K562 (cell line): ENCODE data around the gene STK25. TPM values are rescaled to one million over a fixed set of nuclear protein-coding genes. Genes with fewer than 3 reads are reported as not detected.
A peak's percentile ranks its signal among the peaks of the same experiment; 100 is the strongest.

Experiments used
- BHLHE40 ChIP-seq: IDR thresholded peaks from 2 replicates; pipeline ENCODE4 v1.6.1; 2011; ENCODE audit warnings: low read length, improper control_type of control experiment
- CHD2 ChIP-seq: IDR thresholded peaks from 2 replicates; pipeline ENCODE4 v1.6.1; 2011; ENCODE audit warnings: low read depth, low read length
- CREM ChIP-seq: IDR thresholded peaks from 2 replicates; pipeline ENCODE4 v1.6.1; 2014; ENCODE audit warnings: antibody characterized with exemption, low read depth
- ELK3 ChIP-seq: fragments of 450-650 bp; formaldehyde crosslinking; IDR thresholded peaks from 2 replicates; pipeline ENCODE4 v1.4.0; 2020; ENCODE audit warnings: mild to moderate bottlenecking
- FOXA1 ChIP-seq: fragments of 450-650 bp; IDR thresholded peaks from 2 replicates; pipeline ENCODE4 v1.6.1; 2016; ENCODE audit warnings: mild to moderate bottlenecking, borderline replicate concordance
- FUS ChIP-seq: fragments of 200-400 bp; formaldehyde crosslinking; optimal IDR thresholded peaks from 2 replicates; pipeline ENCODE3; 2017; ENCODE audit warnings: low read depth, low read length
- MAFF ChIP-seq: IDR thresholded peaks from 2 replicates; pipeline ENCODE4 v1.6.1; 2012; ENCODE audit warnings: low read length, improper control_type of control experiment
- MAX ChIP-seq: sonication (generic); formaldehyde crosslinking; IDR thresholded peaks from 2 replicates; pipeline ENCODE4 v1.9.0; 2022; ENCODE audit warnings: mild to moderate bottlenecking, missing genetic modification reagents
- NFYB ChIP-seq: IDR thresholded peaks from 2 replicates; pipeline ENCODE4 v1.6.1; 2011; ENCODE audit warnings: mild to moderate bottlenecking, moderate library complexity; ENCODE audit not compliant: insufficient read length; ENCODE audit errors: extremely low read depth
- POLR2A ChIP-seq: fragments of 450-650 bp; conservative IDR thresholded peaks from 2 replicates; pipeline ENCODE4 v1.6.1; 2016
- RB1 ChIP-seq: fragments of 450-650 bp; IDR thresholded peaks from 2 replicates; pipeline ENCODE4 v1.6.1; 2017; ENCODE audit warnings: low read depth, mild to moderate bottlenecking
- SAFB2 ChIP-seq: fragments of 200-400 bp; formaldehyde crosslinking; IDR thresholded peaks from 2 replicates; pipeline ENCODE4 v1.6.1; 2018; ENCODE audit warnings: borderline replicate concordance, low read length, low read depth, moderate library complexity; ENCODE audit not compliant: severe bottlenecking
- SP2 ChIP-seq: IDR thresholded peaks from 2 replicates; pipeline ENCODE4 v1.6.1; 2011; ENCODE audit warnings: mild to moderate bottlenecking, low read depth, low read length, moderate library complexity; ENCODE audit not compliant: poor library complexity, severe bottlenecking; ENCODE audit errors: extremely low read depth
- SUPT5H ChIP-seq: fragments of 450-650 bp; IDR thresholded peaks from 2 replicates; pipeline ENCODE4 v1.6.1; 2016
- TFAP4 ChIP-seq: sonication (generic); formaldehyde crosslinking; IDR thresholded peaks from 2 replicates; pipeline ENCODE4 v1.8.0; 2022; ENCODE audit warnings: missing genetic modification reagents, mild to moderate bottlenecking, moderate library complexity, borderline replicate concordance
- ZBED1 ChIP-seq: IDR thresholded peaks from 2 replicates; pipeline ENCODE4 v1.6.1; 2014
- ZNF3 ChIP-seq: fragments of 250-450 bp; sonication (Bioruptor Pico); IDR thresholded peaks from 2 replicates; pipeline ENCODE4 v1.5.0; 2021; ENCODE audit warnings: mild to moderate bottlenecking, moderate library complexity
- ZNF79 ChIP-seq: fragments of 250-450 bp; sonication (Bioruptor Pico); IDR thresholded peaks from 2 replicates; pipeline ENCODE4 v1.4.0; 2020; ENCODE audit warnings: low read depth, mild to moderate bottlenecking, moderate library complexity
- polyA plus RNA-seq, 8 experiments: library from polyadenylated mRNA; depleted of rRNA in 4 of 8; stranded (reverse) in 5 of 8; unstranded in 3 of 8; fragments of >200 nt; fragmentation: Nextera tagmentation in 2 of 8; fragmentation: Illumina TruSeq in 1 of 8; extraction: Ambion mirVana in 2 of 8; extraction: Trizol in 1 of 8; gene quantifications; 2 replicates each; pipeline versions ENCODE4 v1.2.1 to v1.2.3, GENCODE V29; 2011 to 2014; ENCODE audit warnings: inconsistent platforms in 1 of 8, missing spikeins in 1 of 8
- total RNA-seq, 7 experiments: library from RNA; depleted of rRNA in 6 of 7; stranded (reverse); fragments of >200 nt in 6 of 7; fragmentation: Illumina TruSeq in 2 of 7; extraction: Trizol in 2 of 7; gene quantifications; 2 replicates each; pipeline versions ENCODE4 v1.2.1 to v1.2.3, GENCODE V29; 2011 to 2021; ENCODE audit warnings: low replicate concordance in 1 of 7
- TF ChIP-seq, protein P1 (sequence below): sonication (generic); formaldehyde crosslinking; IDR thresholded peaks from 2 replicates; pipeline ENCODE4 v1.8.0; 2023; ENCODE audit warnings: missing genetic modification reagents, mild to moderate bottlenecking, borderline replicate concordance
- TF ChIP-seq, protein P2 (sequence below): fragments of 250-450 bp; sonication (Bioruptor Pico); IDR thresholded peaks from 2 replicates; pipeline ENCODE4 v1.4.0; 2020; ENCODE audit warnings: mild to moderate bottlenecking

STK25 gene
- total and polyA plus RNA-seq, 9 of the 15 experiments (the other 6 are each of a cell fraction or from before 2014, with no cell fraction given) = 5.4 to 177 (median 116) TPM

GRCh38 chr2:241540771-241541561 lies 32.6 kb upstream of the STK25 start (continued):
- TF ChIP-seq ZNF79 (CRISPR knock-in tag) (no peak), ZNF3 (CRISPR knock-in tag) (no peak), SP2 (no peak), RB1 (peak; percentile 57; the same call in 1 of the 2 replicates), BHLHE40 (peak; percentile 60), SUPT5H (0 out of 2 replicates have a peak, but pooled peaks have one; percentile 47), FOXA1 (no peak), MAX (CRISPR knock-in tag) (peak; percentile 80), CHD2 (no peak), ZBED1 (no peak), TFAP4 (CRISPR knock-in tag) (peak; percentile 41; the same call in 1 of the 2 replicates), ELK3 (CRISPR knock-in tag) (no peak), NFYB (no peak), CREM (peak; percentile 81), MAFF (no peak), FUS (no peak), SAFB2 (no peak), POLR2A (peak; percentile 55; the same call in 1 of the 2 replicates)
- TF ChIP-seq, protein P1, sequence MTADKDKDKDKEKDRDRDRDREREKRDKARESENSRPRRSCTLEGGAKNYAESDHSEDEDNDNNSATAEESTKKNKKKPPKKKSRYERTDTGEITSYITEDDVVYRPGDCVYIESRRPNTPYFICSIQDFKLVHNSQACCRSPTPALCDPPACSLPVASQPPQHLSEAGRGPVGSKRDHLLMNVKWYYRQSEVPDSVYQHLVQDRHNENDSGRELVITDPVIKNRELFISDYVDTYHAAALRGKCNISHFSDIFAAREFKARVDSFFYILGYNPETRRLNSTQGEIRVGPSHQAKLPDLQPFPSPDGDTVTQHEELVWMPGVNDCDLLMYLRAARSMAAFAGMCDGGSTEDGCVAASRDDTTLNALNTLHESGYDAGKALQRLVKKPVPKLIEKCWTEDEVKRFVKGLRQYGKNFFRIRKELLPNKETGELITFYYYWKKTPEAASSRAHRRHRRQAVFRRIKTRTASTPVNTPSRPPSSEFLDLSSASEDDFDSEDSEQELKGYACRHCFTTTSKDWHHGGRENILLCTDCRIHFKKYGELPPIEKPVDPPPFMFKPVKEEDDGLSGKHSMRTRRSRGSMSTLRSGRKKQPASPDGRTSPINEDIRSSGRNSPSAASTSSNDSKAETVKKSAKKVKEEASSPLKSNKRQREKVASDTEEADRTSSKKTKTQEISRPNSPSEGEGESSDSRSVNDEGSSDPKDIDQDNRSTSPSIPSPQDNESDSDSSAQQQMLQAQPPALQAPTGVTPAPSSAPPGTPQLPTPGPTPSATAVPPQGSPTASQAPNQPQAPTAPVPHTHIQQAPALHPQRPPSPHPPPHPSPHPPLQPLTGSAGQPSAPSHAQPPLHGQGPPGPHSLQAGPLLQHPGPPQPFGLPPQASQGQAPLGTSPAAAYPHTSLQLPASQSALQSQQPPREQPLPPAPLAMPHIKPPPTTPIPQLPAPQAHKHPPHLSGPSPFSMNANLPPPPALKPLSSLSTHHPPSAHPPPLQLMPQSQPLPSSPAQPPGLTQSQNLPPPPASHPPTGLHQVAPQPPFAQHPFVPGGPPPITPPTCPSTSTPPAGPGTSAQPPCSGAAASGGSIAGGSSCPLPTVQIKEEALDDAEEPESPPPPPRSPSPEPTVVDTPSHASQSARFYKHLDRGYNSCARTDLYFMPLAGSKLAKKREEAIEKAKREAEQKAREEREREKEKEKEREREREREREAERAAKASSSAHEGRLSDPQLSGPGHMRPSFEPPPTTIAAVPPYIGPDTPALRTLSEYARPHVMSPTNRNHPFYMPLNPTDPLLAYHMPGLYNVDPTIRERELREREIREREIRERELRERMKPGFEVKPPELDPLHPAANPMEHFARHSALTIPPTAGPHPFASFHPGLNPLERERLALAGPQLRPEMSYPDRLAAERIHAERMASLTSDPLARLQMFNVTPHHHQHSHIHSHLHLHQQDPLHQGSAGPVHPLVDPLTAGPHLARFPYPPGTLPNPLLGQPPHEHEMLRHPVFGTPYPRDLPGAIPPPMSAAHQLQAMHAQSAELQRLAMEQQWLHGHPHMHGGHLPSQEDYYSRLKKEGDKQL (CRISPR knock-in tag) = no peak
- TF ChIP-seq, protein P2, sequence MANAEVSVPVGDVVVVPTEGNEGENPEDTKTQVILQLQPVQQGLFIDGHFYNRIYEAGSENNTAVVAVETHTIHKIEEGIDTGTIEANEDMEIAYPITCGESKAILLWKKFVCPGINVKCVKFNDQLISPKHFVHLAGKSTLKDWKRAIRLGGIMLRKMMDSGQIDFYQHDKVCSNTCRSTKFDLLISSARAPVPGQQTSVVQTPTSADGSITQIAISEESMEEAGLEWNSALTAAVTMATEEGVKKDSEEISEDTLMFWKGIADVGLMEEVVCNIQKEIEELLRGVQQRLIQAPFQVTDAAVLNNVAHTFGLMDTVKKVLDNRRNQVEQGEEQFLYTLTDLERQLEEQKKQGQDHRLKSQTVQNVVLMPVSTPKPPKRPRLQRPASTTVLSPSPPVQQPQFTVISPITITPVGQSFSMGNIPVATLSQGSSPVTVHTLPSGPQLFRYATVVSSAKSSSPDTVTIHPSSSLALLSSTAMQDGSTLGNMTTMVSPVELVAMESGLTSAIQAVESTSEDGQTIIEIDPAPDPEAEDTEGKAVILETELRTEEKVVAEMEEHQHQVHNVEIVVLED (CRISPR knock-in tag) = no peak
